Immature natural killer cell (primary cell): ENCODE data around the gene TOR1A. TPM values are rescaled to one million over a fixed set of nuclear protein-coding genes. Genes with fewer than 3 reads are reported as not detected.

Source experiments
- DNase-seq, 3 donors: peaks; one replicate each; pipeline ENCODE4 v3.0.0; 2022; ENCODE audit warnings: mixed read lengths in 1 of 3
- H3K27ac Mint-ChIP-seq, 6 donors: one replicate each; pipeline ENCODE4 v1.8.0; 2020; ENCODE audit warnings: mixed read lengths in 6 of 6, mild to moderate bottlenecking in 5 of 6, inconsistent platforms in 4 of 6, moderate library complexity in 3 of 6
- H3K27me3 Mint-ChIP-seq, 3 donors: one replicate each; pipeline ENCODE4 v1.8.0; 2020 to 2021; ENCODE audit warnings: low read depth in 3 of 3, mild to moderate bottlenecking in 3 of 3, mixed read lengths in 3 of 3, moderate library complexity in 3 of 3, inconsistent platforms in 1 of 3
- H3K36me3 Mint-ChIP-seq, 3 donors: one replicate each; pipeline ENCODE4 v1.8.0; 2020; ENCODE audit warnings: mixed read lengths in 3 of 3, inconsistent platforms in 2 of 3, mild to moderate bottlenecking in 2 of 3
- H3K4me1 Mint-ChIP-seq, 2 donors: one replicate each; pipeline ENCODE4 v1.8.0; 2020; ENCODE audit warnings: inconsistent platforms in 2 of 2, mild to moderate bottlenecking in 2 of 2, mixed read lengths in 2 of 2, moderate library complexity in 1 of 2
- H3K4me3 Mint-ChIP-seq, 5 donors: one replicate each; pipeline ENCODE4 v1.8.0; 2020; ENCODE audit warnings: mild to moderate bottlenecking in 5 of 5, mixed read lengths in 5 of 5, inconsistent platforms in 3 of 5, moderate library complexity in 3 of 5
- H3K9me3 Mint-ChIP-seq, 6 donors: one replicate each; pipeline ENCODE4 v1.8.0; 2020; ENCODE audit warnings: mild to moderate bottlenecking in 6 of 6, mixed read lengths in 6 of 6, inconsistent platforms in 4 of 6, moderate library complexity in 3 of 6
- polyA plus RNA-seq, 3 donors: library from polyadenylated mRNA; unstranded; fragments of 300-500 nt; fragmentation: Illumina TruSeq; gene quantifications; one replicate each; pipeline ENCODE4 v1.2.3, GENCODE V29; 2021

TOR1A gene
- polyA plus RNA-seq, 3 donors from 2014 or later: 89.3 to 131 (median 108) TPM

DNA sequence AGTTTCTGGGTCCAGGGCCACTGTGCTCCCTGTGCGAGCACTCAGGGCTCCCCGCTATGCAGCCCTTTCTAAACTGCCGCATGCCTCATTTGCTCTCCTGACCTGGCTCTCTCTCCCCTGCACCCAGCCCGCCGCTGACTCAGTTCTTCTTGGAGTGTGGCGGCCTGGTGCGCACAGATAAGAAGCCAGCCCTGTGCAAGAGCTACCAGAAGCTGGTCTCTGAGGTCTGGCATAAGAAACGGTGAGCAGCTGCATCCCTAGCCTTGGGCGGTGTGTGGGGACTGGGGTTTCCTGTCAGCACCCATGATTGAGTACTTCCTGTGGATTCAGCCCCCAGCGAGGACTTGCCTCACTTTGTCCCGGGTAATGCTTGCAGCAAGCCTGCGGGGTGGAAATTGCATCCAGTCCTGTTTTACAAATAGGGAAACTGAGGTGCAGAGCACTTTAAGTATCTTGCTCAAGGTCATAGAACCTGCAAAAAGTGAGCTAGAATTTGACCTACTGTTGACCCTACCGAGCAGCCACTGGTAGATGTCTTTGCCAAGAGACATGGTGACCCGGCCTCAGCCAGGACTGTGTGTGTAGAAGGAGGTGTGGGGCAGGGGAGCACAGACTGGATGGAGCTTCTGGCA lies 39.2 kb upstream of the TOR1A start:
- peak; percentile 70 to 79 (median 71) for DNase-seq
- Mint-ChIP-seq H3K27ac (peak overlapping the region; percentile 73 to 96 (median 88)), H3K9me3 (no peaks in the 10 kb centered on the region), H3K4me3 (peak overlapping the region; percentile 62 to 75 (median 69)), H3K4me1 (peaks cover 47 to 59% of the 10 kb centered on the region in 2 donors), H3K27me3 (peaks cover 2 to 9% (median 2%) of the 10 kb centered on the region in 3 donors), H3K36me3 (peaks cover 6 to 37% (median 24%) of the 10 kb centered on the region in 3 donors)

DNA sequence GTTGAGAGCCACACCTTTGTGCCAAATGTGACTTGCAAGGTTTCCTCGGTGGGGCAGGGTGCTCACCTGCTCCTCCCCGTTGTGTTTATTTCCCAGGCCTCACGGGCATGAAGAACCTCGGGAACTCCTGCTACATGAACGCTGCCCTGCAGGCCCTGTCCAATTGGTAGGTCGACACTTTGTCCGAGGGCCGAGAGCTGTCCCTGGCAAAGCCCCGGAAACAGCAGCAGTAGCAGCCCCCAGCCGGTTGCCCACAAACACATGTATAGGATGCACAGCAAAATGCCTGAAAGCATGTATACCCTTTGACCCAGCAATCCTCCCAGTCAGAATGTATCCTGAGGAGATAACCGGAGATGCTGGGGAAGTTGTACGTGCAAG lies 37.5 kb upstream of the TOR1A start:
- DNase-seq: no peak
- Mint-ChIP-seq H3K4me1 (peaks cover 35 to 46% of the 10 kb centered on the region in 2 donors), H3K4me3 (peak overlapping the region; percentile 4 to 62 (median 38)), H3K27me3 (peaks cover 2 to 9% (median 3%) of the 10 kb centered on the region in 3 donors), H3K27ac (peak overlapping the region in 4 of 6 donors; percentile 59 to 85 (median 80)), H3K9me3 (no peaks in the 10 kb centered on the region), H3K36me3 (peaks cover 6 to 43% (median 26%) of the 10 kb centered on the region in 3 donors)

DNA sequence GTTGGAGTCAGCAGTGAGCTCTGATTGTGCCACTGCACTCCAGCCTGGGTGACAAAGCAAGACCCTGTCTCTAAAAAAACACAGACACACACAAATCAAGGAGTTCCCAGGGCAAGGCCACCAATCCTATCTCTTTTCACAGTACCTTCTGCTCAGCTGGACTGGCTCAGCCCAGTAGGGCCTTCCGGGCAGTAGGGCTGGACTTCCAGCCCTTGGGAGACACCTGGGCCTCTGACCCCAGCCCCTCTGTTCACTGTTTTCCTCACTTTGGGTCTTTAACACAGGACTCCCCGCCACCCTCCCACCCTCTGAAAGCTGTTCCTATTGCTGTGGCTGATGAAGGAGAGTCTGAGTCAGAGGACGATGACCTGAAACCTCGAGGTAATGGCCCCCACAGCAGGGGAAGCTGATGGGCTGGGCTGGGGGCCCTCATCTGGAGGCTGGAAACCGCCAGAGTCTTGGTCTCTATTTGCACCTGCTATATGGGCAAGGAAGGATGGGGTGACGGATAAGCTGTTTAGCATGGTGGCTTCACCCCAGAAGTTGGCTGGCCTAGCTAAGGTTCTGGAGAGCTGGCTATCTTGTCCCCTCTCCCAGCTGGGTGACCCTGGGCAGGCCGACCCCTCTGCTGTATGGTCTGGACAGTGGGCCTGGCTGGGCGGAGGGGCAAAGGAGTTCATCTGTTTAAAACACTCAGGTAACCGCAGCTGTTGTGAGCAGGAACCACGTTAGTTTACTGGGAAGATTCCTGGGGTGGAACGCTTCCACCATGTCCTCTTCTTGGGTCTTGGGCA lies 36.9 kb upstream of the TOR1A start:
- DNase-seq: no peak
- Mint-ChIP-seq H3K36me3 (peaks cover 8 to 42% (median 27%) of the 10 kb centered on the region in 3 donors), H3K27ac (peak overlapping the region in 2 of 6 donors; percentile 10 to 84), H3K4me3 (peak overlapping the region in 1 of 5 donors; percentile 33), H3K9me3 (no peaks in the 10 kb centered on the region), H3K27me3 (peaks cover 2 to 9% (median 3%) of the 10 kb centered on the region in 3 donors), H3K4me1 (peaks cover 36 to 46% of the 10 kb centered on the region in 2 donors)

DNA sequence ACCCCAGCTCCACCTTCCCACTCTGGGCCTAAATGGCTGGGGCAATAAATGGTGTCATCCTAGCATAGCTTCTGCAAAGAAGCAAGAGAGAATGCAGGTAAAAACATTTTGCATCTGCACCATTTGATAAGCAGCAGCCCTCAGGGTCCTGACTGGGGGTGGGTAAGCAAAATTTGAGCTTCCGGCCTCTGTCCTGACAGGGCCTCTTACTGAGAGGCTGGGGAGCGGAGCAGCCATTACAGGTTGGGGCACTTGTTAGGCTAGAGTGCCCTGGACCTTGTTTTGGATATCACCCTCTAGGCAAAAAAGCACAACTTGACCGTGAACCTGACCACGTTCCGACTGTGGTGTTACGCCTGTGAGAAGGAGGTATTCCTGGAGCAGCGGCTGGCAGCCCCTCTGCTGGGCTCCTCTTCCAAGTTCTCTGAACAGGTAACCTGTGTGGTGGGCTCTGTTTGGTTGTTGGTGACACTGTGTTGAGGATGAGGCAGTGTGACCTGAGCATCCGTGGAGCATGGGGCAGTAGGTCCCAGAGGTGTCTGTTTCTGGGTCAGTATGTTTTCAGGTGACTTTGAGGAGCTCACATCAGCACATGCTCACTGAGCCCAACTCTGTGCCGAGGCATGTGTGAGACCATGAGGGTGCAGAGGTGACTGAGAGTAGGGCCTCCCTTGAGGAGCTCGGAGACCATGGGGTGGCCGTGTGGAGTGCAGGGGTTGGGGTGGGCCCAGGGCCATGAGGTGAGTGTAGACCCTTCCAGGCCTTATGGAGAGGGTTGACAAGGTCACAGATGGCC lies 34.4 kb upstream of the TOR1A start:
- peak overlapping the region in 3 of 6 donors; percentile 53 to 80 (median 62) for H3K27ac Mint-ChIP-seq
- peaks cover 19 to 55% (median 38%) of the 10 kb centered on the region in 3 donors for H3K36me3 Mint-ChIP-seq
- no peaks in the 10 kb centered on the region for H3K9me3 Mint-ChIP-seq
- H3K4me3 Mint-ChIP-seq: no peak overlapping the region
- DNase-seq: no peak
- H3K4me1 Mint-ChIP-seq: peaks cover 46 to 54% of the 10 kb centered on the region in 2 donors
- H3K27me3 Mint-ChIP-seq: peaks cover 2 to 9% (median 4%) of the 10 kb centered on the region in 3 donors

DNA sequence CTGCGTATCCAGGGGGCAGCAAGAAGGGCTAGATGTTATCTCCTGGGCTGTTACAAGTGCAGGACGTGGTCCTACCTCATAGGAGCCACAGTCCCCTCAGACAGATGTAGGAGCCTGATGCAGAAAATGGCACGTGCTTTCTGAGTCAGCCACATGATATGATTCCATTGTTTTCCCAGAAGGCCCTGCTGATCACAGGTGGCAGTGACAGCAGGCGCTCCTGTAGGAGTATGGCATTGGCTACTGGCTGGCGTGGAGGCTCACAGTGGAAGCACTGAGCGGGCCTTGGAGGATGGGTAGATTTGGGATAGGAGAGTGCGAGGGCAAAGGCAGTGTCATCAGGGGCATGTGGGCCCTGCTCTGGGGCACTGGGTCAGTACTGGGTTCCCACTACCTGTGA lies 33.3 kb upstream of the TOR1A start:
- peaks cover 37 to 48% of the 10 kb centered on the region in 2 donors for H3K4me1 Mint-ChIP-seq
- no peak for DNase-seq
- H3K27ac Mint-ChIP-seq: peak overlapping the region in 1 of 6 donors; percentile 40
- H3K36me3 Mint-ChIP-seq: peaks cover 24 to 57% (median 39%) of the 10 kb centered on the region in 3 donors
- H3K27me3 Mint-ChIP-seq: peaks cover 2 to 9% (median 4%) of the 10 kb centered on the region in 3 donors
- H3K4me3 Mint-ChIP-seq: no peak overlapping the region
- no peaks in the 10 kb centered on the region for H3K9me3 Mint-ChIP-seq

DNA sequence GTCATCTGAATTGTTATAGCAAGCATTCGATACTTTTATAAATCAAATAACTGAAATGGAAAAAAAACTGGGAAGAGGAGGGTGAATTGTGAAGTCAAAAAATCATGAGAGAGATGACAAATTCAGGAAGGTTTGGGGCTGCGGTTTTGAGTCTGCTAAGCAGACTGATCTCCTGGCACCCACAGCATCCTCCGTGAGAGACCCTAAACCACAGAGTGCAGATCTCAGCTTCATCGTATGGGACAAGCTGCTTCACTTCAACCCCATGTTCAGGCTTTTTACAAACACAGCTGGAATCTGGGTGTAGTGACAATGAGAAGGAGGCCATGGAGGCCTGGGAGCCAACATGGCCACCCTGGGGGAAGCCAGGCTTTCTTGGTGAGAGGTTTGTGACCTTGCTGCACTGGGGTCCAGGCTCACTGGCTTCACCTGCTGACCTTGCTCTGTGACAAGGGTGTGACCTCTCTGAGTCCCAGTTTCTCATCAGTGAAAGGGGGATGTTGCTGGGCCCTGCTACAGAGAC lies 30.7 kb upstream of the TOR1A start:
- peak overlapping the region; percentile 15 to 77 (median 62) for H3K4me3 Mint-ChIP-seq
- H3K27ac Mint-ChIP-seq: peak overlapping the region; percentile 3 to 77 (median 46)
- H3K4me1 Mint-ChIP-seq: peaks cover 33 to 44% of the 10 kb centered on the region in 2 donors
- peak; percentile 43 to 55 (median 47) for DNase-seq
- H3K9me3 Mint-ChIP-seq: no peaks in the 10 kb centered on the region
- H3K27me3 Mint-ChIP-seq: peaks cover 2 to 6% (median 4%) of the 10 kb centered on the region in 3 donors
- peaks cover 30 to 66% (median 50%) of the 10 kb centered on the region in 3 donors for H3K36me3 Mint-ChIP-seq

DNA sequence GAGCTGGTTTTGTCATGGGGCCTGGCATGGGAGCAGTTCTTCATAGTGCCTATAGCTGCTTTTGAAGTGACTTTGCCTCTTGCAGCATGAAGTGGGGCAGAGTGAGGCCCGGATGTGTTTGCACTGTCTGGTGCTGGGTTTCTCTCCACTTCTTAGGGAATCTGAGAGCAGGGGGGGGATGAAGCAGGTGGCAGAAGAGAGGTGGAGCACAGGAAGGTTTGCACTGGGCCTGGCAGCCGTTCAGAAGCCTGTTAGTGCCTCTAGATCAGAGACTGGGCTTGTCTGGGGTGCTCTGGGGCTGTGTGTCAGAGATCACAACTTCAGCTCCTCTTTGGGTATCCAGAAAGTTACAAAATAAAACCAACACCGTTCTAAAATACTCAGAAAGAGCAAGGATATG lies 29.7 kb upstream of the TOR1A start:
- Mint-ChIP-seq H3K27ac (peak overlapping the region in 2 of 6 donors; percentile 28 to 60), H3K27me3 (peaks cover 2 to 4% (median 3%) of the 10 kb centered on the region in 3 donors), H3K4me3 (peak overlapping the region in 3 of 5 donors; percentile 14 to 77 (median 45)), H3K9me3 (no peaks in the 10 kb centered on the region), H3K36me3 (peaks cover 30 to 64% (median 50%) of the 10 kb centered on the region in 3 donors), H3K4me1 (peaks cover 33 to 46% of the 10 kb centered on the region in 2 donors)
- DNase-seq: no peak

DNA sequence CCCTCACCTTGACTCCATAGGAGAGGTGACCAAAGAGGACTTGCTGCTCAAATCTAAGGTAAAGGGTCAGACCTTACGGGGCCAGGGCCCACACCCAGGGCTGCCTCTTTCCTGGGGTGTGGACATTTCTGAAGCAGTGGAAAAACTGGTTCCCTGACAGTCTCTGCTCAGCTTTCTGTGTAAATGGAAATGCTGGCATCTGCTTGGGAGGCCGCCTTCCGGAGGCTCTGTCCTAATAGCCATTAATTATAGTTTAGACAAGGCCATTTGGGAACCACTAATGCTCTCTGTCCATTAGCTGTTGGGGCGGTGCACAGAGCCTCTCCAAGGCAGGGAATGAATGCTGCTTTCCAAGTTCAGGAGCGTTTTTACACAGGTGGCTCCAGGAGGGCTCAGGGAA lies 28.6 kb upstream of the TOR1A start:
- Mint-ChIP-seq H3K36me3 (peaks cover 30 to 56% (median 50%) of the 10 kb centered on the region in 3 donors), H3K9me3 (no peaks in the 10 kb centered on the region), H3K4me1 (peaks cover 33 to 46% of the 10 kb centered on the region in 2 donors), H3K27me3 (peaks cover 2 to 4% (median 2%) of the 10 kb centered on the region in 3 donors), H3K4me3 (no peak overlapping the region), H3K27ac (no peak overlapping the region)
- no peak for DNase-seq

DNA sequence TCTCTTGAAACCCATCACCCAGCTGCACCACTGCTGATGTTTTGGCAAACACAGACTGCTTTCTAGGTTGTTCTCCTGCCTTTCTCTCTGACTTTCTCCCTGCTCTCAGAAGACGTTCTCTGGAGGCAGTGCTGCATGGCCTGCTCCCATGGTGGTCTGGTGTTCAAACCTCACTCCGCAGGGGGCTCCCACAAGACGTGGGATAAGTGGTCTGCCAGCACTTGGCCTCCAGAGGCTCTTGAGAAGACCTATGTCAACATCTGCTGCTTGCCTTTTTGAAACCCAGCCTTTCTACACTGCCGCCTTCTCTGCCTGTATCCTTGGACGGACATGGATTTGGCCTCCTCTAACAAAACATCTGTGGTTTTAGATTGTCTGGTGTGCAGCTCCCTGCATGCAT lies 27.9 kb upstream of the TOR1A start:
- peaks cover 30 to 57% (median 45%) of the 10 kb centered on the region in 3 donors for H3K36me3 Mint-ChIP-seq
- no peaks in the 10 kb centered on the region for H3K9me3 Mint-ChIP-seq
- peaks cover 33 to 46% of the 10 kb centered on the region in 2 donors for H3K4me1 Mint-ChIP-seq
- no peak overlapping the region for H3K4me3 Mint-ChIP-seq
- no peak for DNase-seq
- H3K27me3 Mint-ChIP-seq: peaks cover 0 to 4% (median 2%) of the 10 kb centered on the region in 3 donors
- peak overlapping the region in 1 of 6 donors; percentile 55 for H3K27ac Mint-ChIP-seq

DNA sequence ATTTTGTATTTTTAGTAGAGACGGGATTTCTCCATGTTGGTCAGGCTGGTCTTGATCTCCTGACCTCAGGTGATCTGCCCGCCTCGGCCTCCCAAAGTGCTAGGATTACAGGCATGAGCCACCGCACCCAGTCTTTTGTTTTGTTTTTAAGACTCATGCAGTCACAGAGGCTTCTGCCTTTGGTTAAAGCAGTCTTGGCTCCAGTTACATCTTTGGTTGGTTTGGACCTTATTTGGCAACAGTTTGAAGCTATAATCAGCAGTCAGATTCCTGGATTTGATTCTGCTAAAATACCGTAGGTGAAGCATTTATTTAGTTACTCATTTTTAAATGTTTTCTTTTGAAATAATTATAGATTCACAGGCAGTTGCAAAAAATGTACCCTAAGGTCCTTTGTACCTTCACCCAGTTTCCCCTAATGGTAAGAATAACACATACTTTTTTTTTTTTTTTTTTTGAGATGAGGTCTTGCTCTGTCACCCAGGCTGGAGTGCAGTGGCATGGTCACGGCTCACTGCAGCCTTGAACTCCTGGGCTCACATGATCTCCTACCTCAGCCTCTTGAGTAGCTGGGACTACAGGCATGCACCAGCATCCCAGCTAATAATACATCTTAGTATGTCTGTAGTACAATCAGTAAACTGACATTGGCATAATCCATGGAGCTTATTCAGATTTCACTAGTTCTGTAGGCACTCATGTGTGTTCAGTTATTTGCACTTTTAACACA lies 27.1 kb upstream of the TOR1A start:
- H3K27ac Mint-ChIP-seq: peak overlapping the region in 1 of 6 donors; percentile 12
- peaks cover 28 to 38% of the 10 kb centered on the region in 2 donors for H3K4me1 Mint-ChIP-seq
- H3K9me3 Mint-ChIP-seq: no peaks in the 10 kb centered on the region
- H3K27me3 Mint-ChIP-seq: peaks cover 0 to 4% (median 2%) of the 10 kb centered on the region in 3 donors
- no peak for DNase-seq
- H3K36me3 Mint-ChIP-seq: peaks cover 29 to 51% (median 44%) of the 10 kb centered on the region in 3 donors
- H3K4me3 Mint-ChIP-seq: no peak overlapping the region

DNA sequence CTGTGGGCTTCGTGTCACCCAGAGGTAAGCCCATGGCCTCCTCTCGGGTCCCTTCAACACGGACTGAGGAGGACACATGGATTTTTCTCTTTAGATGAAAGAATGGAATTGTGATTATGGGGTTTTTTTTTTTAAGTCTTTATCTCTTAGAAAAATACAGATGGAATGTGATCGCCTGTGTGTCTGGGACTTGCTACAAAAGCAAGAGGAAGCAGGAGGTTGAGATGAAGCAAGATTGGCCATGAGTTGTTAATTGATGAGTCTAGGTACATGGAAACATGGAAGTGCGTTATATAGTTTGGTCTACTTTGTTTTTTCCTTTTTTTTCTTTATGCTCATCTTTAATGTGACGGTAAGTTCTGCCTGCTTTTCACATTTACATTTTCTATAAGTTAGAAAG lies 26.0 kb upstream of the TOR1A start:
- Mint-ChIP-seq H3K9me3 (no peaks in the 10 kb centered on the region), H3K27ac (peak overlapping the region in 2 of 6 donors; percentile 9 to 31), H3K4me3 (no peak overlapping the region), H3K27me3 (peaks cover 0 to 2% (median 2%) of the 10 kb centered on the region in 3 donors), H3K36me3 (peaks cover 22 to 43% (median 38%) of the 10 kb centered on the region in 3 donors), H3K4me1 (peaks cover 26 to 36% of the 10 kb centered on the region in 2 donors)
- DNase-seq: no peak

DNA sequence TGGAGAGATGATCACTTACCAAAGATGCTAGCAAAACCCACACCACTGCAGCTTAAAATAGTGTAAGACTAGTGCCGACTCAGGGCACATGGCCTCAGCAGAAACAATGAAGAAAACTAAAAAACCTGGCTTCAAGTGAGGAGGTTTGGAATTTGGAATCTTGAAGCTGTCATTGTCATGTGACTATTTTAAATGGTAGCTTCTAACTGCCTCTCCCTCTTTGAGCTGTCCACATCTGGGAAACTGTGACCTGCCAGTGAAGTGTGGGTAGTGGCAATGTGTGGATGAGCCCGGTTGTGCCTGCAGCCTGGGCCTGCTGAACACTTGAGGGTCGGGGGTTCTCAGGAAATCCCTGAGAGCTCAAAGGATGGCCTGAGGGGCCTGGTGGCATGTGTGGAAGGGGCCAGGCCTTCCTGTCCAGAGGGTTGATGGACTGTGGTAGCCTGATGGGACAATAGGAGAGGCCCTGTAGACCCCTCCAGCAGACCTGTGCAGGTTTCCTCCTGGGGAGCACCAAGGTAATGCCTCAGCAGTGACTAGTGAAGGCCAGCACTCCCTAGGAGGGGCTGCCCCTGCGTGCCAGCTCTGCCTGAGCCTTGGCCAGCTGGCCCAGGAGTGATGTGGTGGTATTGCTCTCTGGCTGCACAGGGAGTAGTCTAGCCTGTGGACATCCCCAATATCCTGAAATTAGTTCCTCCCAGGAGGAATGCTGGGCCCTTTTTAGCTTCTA lies 24.9 kb upstream of the TOR1A start:
- no peaks in the 10 kb centered on the region for H3K9me3 Mint-ChIP-seq
- H3K4me3 Mint-ChIP-seq: no peak overlapping the region
- peaks cover 0 to 2% (median 0%) of the 10 kb centered on the region in 3 donors for H3K27me3 Mint-ChIP-seq
- H3K4me1 Mint-ChIP-seq: peaks cover 15 to 27% of the 10 kb centered on the region in 2 donors
- peaks cover 12 to 33% (median 29%) of the 10 kb centered on the region in 3 donors for H3K36me3 Mint-ChIP-seq
- H3K27ac Mint-ChIP-seq: no peak overlapping the region
- DNase-seq: no peak
